Neuronal stem cell (in vitro differentiated cells): ENCODE measurements around the gene TLR3. TPM values are rescaled to one million over a fixed set of nuclear protein-coding genes. Genes with fewer than 3 reads are reported as not detected.

ENCODE experiments used
- DNase-seq: peaks from one replicate; pipeline ENCODE4 v3.0.0-alpha.2; 2013; ENCODE audit warnings: low spot score
- H2AFZ ChIP-seq: one replicate; pipeline ENCODE4 v1.6.1; 2013; ENCODE audit warnings: mild to moderate bottlenecking, low read length, inconsistent platforms
- H2AK5ac ChIP-seq: 2 replicates; pipeline ENCODE4 v1.6.1; 2013; ENCODE audit warnings: low read depth, mild to moderate bottlenecking, inconsistent platforms, low read length, moderate library complexity, mixed read lengths
- H2BK120ac ChIP-seq: 2 replicates; pipeline ENCODE4 v1.6.1; 2013; ENCODE audit warnings: low read depth, mild to moderate bottlenecking, inconsistent platforms, low read length, moderate library complexity, mixed read lengths
- H2BK12ac ChIP-seq: one replicate; pipeline ENCODE4 v1.6.1; 2013; ENCODE audit warnings: low read length, inconsistent platforms
- H2BK15ac ChIP-seq: 2 replicates; pipeline ENCODE4 v1.6.1; 2013; ENCODE audit warnings: mild to moderate bottlenecking, low read length, inconsistent platforms, mixed read lengths
- H2BK5ac ChIP-seq: one replicate; pipeline ENCODE4 v1.6.1; 2013; ENCODE audit warnings: inconsistent platforms, mild to moderate bottlenecking, low read length, moderate library complexity
- H3K14ac ChIP-seq: one replicate; pipeline ENCODE4 v1.6.1; 2013; ENCODE audit warnings: low read length, inconsistent platforms
- H3K18ac ChIP-seq: 2 replicates; pipeline ENCODE4 v1.6.1; 2013; ENCODE audit warnings: low read length, inconsistent platforms
- H3K23ac ChIP-seq: 2 replicates; pipeline ENCODE4 v1.6.1; 2013; ENCODE audit warnings: low read depth, mild to moderate bottlenecking, mixed read lengths, low read length, inconsistent platforms; ENCODE audit not compliant: poor library complexity
- H3K27ac ChIP-seq: replicated peaks from 3 replicates; pipeline ENCODE4 v1.5.1; 2013; ENCODE audit warnings: low read length, inconsistent platforms
- H3K27me3 ChIP-seq, 3 experiments: 2 replicates each; pipeline ENCODE4 v1.6.1; 2013; ENCODE audit warnings: low read length in 3 of 3, mild to moderate bottlenecking in 2 of 3, inconsistent platforms in 1 of 3, low read depth in 1 of 3, mixed read lengths in 1 of 3, moderate library complexity in 1 of 3; ENCODE audit not compliant: control insufficient read depth in 3 of 3, insufficient read depth in 3 of 3
- H3K36me3 ChIP-seq, 2 donors: replicated peaks in 1 of 2; 2 replicates each; pipeline ENCODE4 v1.6.1; 2013; ENCODE audit warnings: low read length in 2 of 2; ENCODE audit not compliant: control insufficient read depth in 2 of 2, insufficient read depth in 2 of 2
- H3K4ac ChIP-seq: 2 replicates; pipeline ENCODE4 v1.6.1; 2013; ENCODE audit warnings: inconsistent platforms, mild to moderate bottlenecking, low read length, moderate library complexity
- H3K4me1 ChIP-seq, 2 donors: 1 replicate in 1 of 2; 2 replicates in 1 of 2; pipeline ENCODE4 v1.6.1; 2013; ENCODE audit warnings: low read length in 2 of 2, low read depth in 1 of 2; ENCODE audit not compliant: control insufficient read depth in 2 of 2, insufficient read depth in 1 of 2
- H3K4me2 ChIP-seq: one replicate; pipeline ENCODE4 v1.6.1; 2013; ENCODE audit warnings: mild to moderate bottlenecking, low read length, inconsistent platforms; ENCODE audit not compliant: insufficient read depth, poor library complexity, severe bottlenecking
- H3K4me3 ChIP-seq, 2 donors: 2 replicates each; pipeline ENCODE4 v1.5.1; 2013; ENCODE audit warnings: low read length in 2 of 2, mild to moderate bottlenecking in 2 of 2, inconsistent platforms in 1 of 2, moderate library complexity in 1 of 2
- H3K79me1 ChIP-seq: one replicate; pipeline ENCODE4 v1.6.1; 2013; ENCODE audit warnings: low read depth, mild to moderate bottlenecking, inconsistent platforms, low read length, moderate library complexity
- H3K9ac ChIP-seq: one replicate; pipeline ENCODE4 v1.6.1; 2013; ENCODE audit warnings: mild to moderate bottlenecking, low read depth, low read length, inconsistent platforms; ENCODE audit not compliant: poor library complexity
- H3K9me3 ChIP-seq, 2 donors: replicated peaks in 1 of 2; 2 replicates each; pipeline versions ENCODE3 to v1.6.1; 2013; ENCODE audit warnings: low read length in 2 of 2, mild to moderate bottlenecking in 2 of 2, inconsistent platforms in 1 of 2, low read depth in 1 of 2, mixed read lengths in 1 of 2, moderate library complexity in 1 of 2; ENCODE audit not compliant: control insufficient read depth in 2 of 2, insufficient read depth in 1 of 2
- H4K8ac ChIP-seq: one replicate; pipeline ENCODE4 v1.6.1; 2013; ENCODE audit warnings: low read depth, mild to moderate bottlenecking, inconsistent platforms, low read length, moderate library complexity
- H4K91ac ChIP-seq: one replicate; pipeline ENCODE4 v1.6.1; 2013; ENCODE audit warnings: low read length, low read depth, mild to moderate bottlenecking, inconsistent platforms; ENCODE audit not compliant: poor library complexity
- WGBS, 2 donors: extraction: QIAGEN DNeasy Blood & Tissue Kit; methylation state at CpG; one replicate each; pipeline ENCODE4 v1.1.7; 2013; ENCODE audit warnings: missing lambda C conversion rate in 2 of 2, mixed read lengths in 1 of 2; ENCODE audit not compliant: insufficient read length in 2 of 2, insufficient replicate concordance in 1 of 2; ENCODE audit errors: extremely low coverage in 2 of 2; 5-methylcytosine and 5-hydroxymethylcytosine counted together
- polyA plus RNA-seq, 2 experiments: library from polyadenylated mRNA; stranded (reverse); fragments of 200-250 nt; gene quantifications; one replicate each; pipeline ENCODE4 v1.2.3, GENCODE V29; 2013

Gene TLR3
- 0.39 TPM for polyA plus RNA-seq (2013, experiment 1 of 2)
- 0.46 TPM for polyA plus RNA-seq (2013, experiment 2 of 2)

- H2AFZ ChIP-seq = peak within 1 kb of the TSS; percentile 67
- H2BK5ac ChIP-seq = no peak within 1 kb of the TSS
- no CpG with 5 or more reads among the region's 12 CpGs for WGBS, 2 donors
- no peak within 1 kb of the TSS for H2AK5ac ChIP-seq
- no peak within 1 kb of the TSS for H3K27ac ChIP-seq
- H3K9ac ChIP-seq = no peak within 1 kb of the TSS
- no peaks in the 10 kb centered on the region for H3K79me1 ChIP-seq
- H3K27me3 ChIP-seq = no peaks in the 10 kb centered on the region
- H3K14ac ChIP-seq = no peak within 1 kb of the TSS
- no peak within 1 kb of the TSS for H3K4ac ChIP-seq
- H3K4me1 ChIP-seq = no peaks in the 10 kb centered on the region
- H4K8ac ChIP-seq = no peak within 1 kb of the TSS
- no peak within 1 kb of the TSS for H3K23ac ChIP-seq
- no peak for DNase-seq
- no peaks in the 10 kb centered on the region for H3K9me3 ChIP-seq
- no peak within 1 kb of the TSS for H3K18ac ChIP-seq
- H4K91ac ChIP-seq = no peak within 1 kb of the TSS
- H3K4me2 ChIP-seq = no peak within 1 kb of the TSS
- no peak within 1 kb of the TSS for H2BK12ac ChIP-seq
- H3K4me3 ChIP-seq = no peak within 1 kb of the TSS
- no peak within 1 kb of the TSS for H2BK120ac ChIP-seq
- no peak within 1 kb of the TSS for H2BK15ac ChIP-seq
- no peaks in the 10 kb centered on the region for H3K36me3 ChIP-seq
Observed at GRCh38 chr4:186068581-186069348, at the start of gene TLR3. TSS of gene TLR3 (plus strand) at chr4:186069156. CDS start at chr4:186076620, 7,464 bp downstream.

GRCh38 chr4:186019269-186019668 lies 49.7 kb upstream of the TLR3 start:
- no peak overlapping the region for H3K18ac ChIP-seq
- H2BK5ac ChIP-seq = no peak overlapping the region
- H2BK12ac ChIP-seq = no peak overlapping the region
- no peak overlapping the region for H3K9ac ChIP-seq
- no peak overlapping the region for H2AK5ac ChIP-seq
- H3K79me1 ChIP-seq = no peaks in the 10 kb centered on the region
- peaks cover 0 to 5% of the 10 kb centered on the region in 2 donors for H3K9me3 ChIP-seq
- no peak for DNase-seq
- H3K23ac ChIP-seq = no peak overlapping the region
- no peak overlapping the region for H3K4me2 ChIP-seq
- H2BK120ac ChIP-seq = no peak overlapping the region
- H3K4me1 ChIP-seq = peaks cover 0 to 1% of the 10 kb centered on the region in 2 donors
- no peak overlapping the region for H4K8ac ChIP-seq
- no peak overlapping the region for H2AFZ ChIP-seq
- no peak overlapping the region for H3K4ac ChIP-seq
- H3K14ac ChIP-seq = no peak overlapping the region
- no peak overlapping the region for H3K27ac ChIP-seq
- no peak overlapping the region for H4K91ac ChIP-seq
- H3K36me3 ChIP-seq = no peaks in the 10 kb centered on the region
- no peak overlapping the region for H3K4me3 ChIP-seq
- H2BK15ac ChIP-seq = no peak overlapping the region
- no peaks in the 10 kb centered on the region for H3K27me3 ChIP-seq

GRCh38 chr4:186020106-186020792 lies 48.7 kb upstream of the TLR3 start:
- Histone ChIP-seq H3K23ac (no peak overlapping the region), H2AK5ac (no peak overlapping the region), H3K18ac (peak overlapping the region; percentile 83), H2BK5ac (no peak overlapping the region), H3K79me1 (no peaks in the 10 kb centered on the region), H3K36me3 (no peaks in the 10 kb centered on the region), H4K8ac (no peak overlapping the region), H3K4me2 (no peak overlapping the region), H3K4me1 (peaks cover 3 to 4% of the 10 kb centered on the region in 2 donors), H3K4ac (no peak overlapping the region), H3K27me3 (no peaks in the 10 kb centered on the region), H2BK15ac (peak overlapping the region; percentile 7), H3K9ac (peak overlapping the region; percentile 7), H4K91ac (no peak overlapping the region), H2AFZ (peak overlapping the region; percentile 62), H3K9me3 (peaks cover 0 to 5% of the 10 kb centered on the region in 2 donors), H3K14ac (peak overlapping the region; percentile 43), H3K27ac (no peak overlapping the region), H2BK120ac (no peak overlapping the region), H2BK12ac (peak overlapping the region; percentile 50), H3K4me3 (no peak overlapping the region)
- DNase-seq = no peak
- no CpG with 5 or more reads among the region's 17 CpGs for WGBS, 2 donors

GRCh38 chr4:186020793-186021407 lies 48.1 kb upstream of the TLR3 start:
- Histone ChIP-seq H3K4ac (no peak overlapping the region), H4K91ac (no peak overlapping the region), H2BK120ac (no peak overlapping the region), H3K4me1 (peaks cover 3 to 4% of the 10 kb centered on the region in 2 donors), H3K14ac (no peak overlapping the region), H3K79me1 (no peaks in the 10 kb centered on the region), H3K36me3 (no peaks in the 10 kb centered on the region), H3K18ac (no peak overlapping the region), H3K23ac (no peak overlapping the region), H3K4me2 (no peak overlapping the region), H3K27ac (no peak overlapping the region), H2BK5ac (no peak overlapping the region), H2AFZ (peak overlapping the region; percentile 62), H2BK12ac (no peak overlapping the region), H2AK5ac (no peak overlapping the region), H3K4me3 (no peak overlapping the region), H3K9me3 (peaks cover under 1 to 5% of the 10 kb centered on the region in 2 donors), H4K8ac (no peak overlapping the region), H2BK15ac (no peak overlapping the region), H3K27me3 (no peaks in the 10 kb centered on the region), H3K9ac (no peak overlapping the region)
- DNase-seq = no peak
- no CpG with 5 or more reads among the region's 15 CpGs for WGBS, 2 donors
